Urinary bladder (tissue), 4 donors: ENCODE data around the gene NMRK1. TPM values are rescaled to one million over a fixed set of nuclear protein-coding genes. Genes with fewer than 3 reads are reported as not detected.

Experiments used
- DNase-seq: peaks from one replicate; pipeline ENCODE4 v3.0.0-alpha.2; 2015; ENCODE audit errors: extremely low spot score
- H3K27ac ChIP-seq: one replicate; pipeline ENCODE4 v1.5.1; 2013; ENCODE audit warnings: low read depth, mild to moderate bottlenecking, moderate library complexity
- H3K36me3 ChIP-seq: one replicate; pipeline ENCODE4 v1.6.1; 2013; ENCODE audit warnings: mild to moderate bottlenecking, moderate library complexity; ENCODE audit not compliant: insufficient read depth
- H3K4me1 ChIP-seq: one replicate; pipeline ENCODE4 v1.6.1; 2013; ENCODE audit warnings: mild to moderate bottlenecking, moderate library complexity; ENCODE audit not compliant: insufficient read depth
- H3K4me3 ChIP-seq: one replicate; pipeline ENCODE4 v1.5.1; 2013; ENCODE audit warnings: low read depth, low read length
- WGBS: extraction: QIAGEN DNeasy Blood & Tissue Kit; methylation state at CpG from one replicate; pipeline ENCODE4 v1.1.7; 2013; 5-methylcytosine and 5-hydroxymethylcytosine counted together
- polyA plus RNA-seq: library from polyadenylated mRNA; stranded (reverse); fragments of 200-250 nt; gene quantifications from one replicate; pipeline ENCODE4 v1.2.3, GENCODE V29; 2013
- small RNA-seq: library from RNA; depleted of rRNA; stranded (forward); fragments of <200 nt; gene quantifications from one replicate; pipeline ENCODE3, GENCODE V24; 2014
- total RNA-seq: library from RNA; depleted of rRNA; stranded (reverse); fragments of >200 nt; gene quantifications from one replicate; pipeline ENCODE4 v1.2.3, GENCODE V29; 2014
- donor health status: healthy with polysubstance abuse.
- donor health status: healthy.

NMRK1 gene
- total and polyA plus RNA-seq, 2 donors: 18.9 to 20.4 TPM

- H3K4me3 ChIP-seq: peak overlapping the region; percentile 64
- no peak for DNase-seq
- H3K27ac ChIP-seq: peak overlapping the region; percentile 91
- under 1% methylated on average over 59 of the region's 59 CpGs for WGBS
- no peaks in the 10 kb centered on the region for H3K36me3 ChIP-seq
- no peaks in the 10 kb centered on the region for H3K4me1 ChIP-seq
Measured at GRCh38 chr9:75027187-75028107, 60.5 kb downstream of the NMRK1 start.

DNA sequence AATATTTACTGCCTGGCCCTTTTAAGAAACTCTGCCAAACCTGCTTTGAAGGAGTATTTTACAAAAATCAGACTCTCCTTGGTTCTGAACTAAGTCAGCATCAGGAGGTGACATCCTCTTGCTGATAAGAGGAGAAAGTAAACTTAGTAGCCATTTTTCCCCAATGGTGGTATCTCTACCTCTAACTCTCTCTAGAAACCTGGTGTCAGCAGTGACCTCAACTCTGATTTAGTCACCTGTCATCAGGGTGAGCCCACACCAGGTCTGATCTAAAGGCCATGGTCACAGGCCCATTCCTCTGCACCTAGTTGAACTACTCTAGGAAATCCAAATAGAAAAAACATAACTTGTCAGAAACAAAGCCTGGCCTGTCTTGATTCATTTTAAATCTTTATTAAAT, 64.1 kb downstream of the NMRK1 start:
- no peak overlapping the region for H3K4me3 ChIP-seq
- DNase-seq: no peak
- no peak overlapping the region for H3K27ac ChIP-seq
- H3K36me3 ChIP-seq: no peaks in the 10 kb centered on the region
- H3K4me1 ChIP-seq: no peaks in the 10 kb centered on the region

GRCh38 chr9:75019654-75020053, 68.3 kb downstream of the NMRK1 start:
- Histone ChIP-seq H3K4me1 (no peaks in the 10 kb centered on the region), H3K27ac (peak overlapping the region; percentile 23), H3K36me3 (no peaks in the 10 kb centered on the region), H3K4me3 (no peak overlapping the region)
- WGBS: 96% methylated on average over 1 of the region's 1 CpG
- DNase-seq: no peak

GRCh38 chr9:75019022-75019421, 68.9 kb downstream of the NMRK1 start:
- no peak for DNase-seq
- no peak overlapping the region for H3K27ac ChIP-seq
- 92% methylated on average over 5 of the region's 5 CpGs for WGBS
- H3K4me1 ChIP-seq: no peaks in the 10 kb centered on the region
- H3K4me3 ChIP-seq: no peak overlapping the region
- H3K36me3 ChIP-seq: no peaks in the 10 kb centered on the region

- H3K27ac ChIP-seq: no peak overlapping the region
- no peak for DNase-seq
- 83% methylated on average over 3 of the region's 3 CpGs for WGBS
- H3K4me1 ChIP-seq: no peaks in the 10 kb centered on the region
- no peaks in the 10 kb centered on the region for H3K36me3 ChIP-seq
- H3K4me3 ChIP-seq: no peak overlapping the region
Measured at GRCh38 chr9:75017378-75017777, 70.6 kb downstream of the NMRK1 start.

- Histone ChIP-seq H3K4me3 (no peak overlapping the region), H3K36me3 (no peaks in the 10 kb centered on the region), H3K4me1 (no peaks in the 10 kb centered on the region), H3K27ac (no peak overlapping the region)
- 94% methylated on average over 2 of the region's 2 CpGs for WGBS
- no peak for DNase-seq
Measured at GRCh38 chr9:75013735-75014134, 74.2 kb downstream of the NMRK1 start.

Small RNA genes within 50 kb of the gene (small RNA-seq; reads per million reads assigned to genes)
- gene RF02271: not detected

Other genes starting within 250 kb of the NMRK1 start
- 0.63 TPM for gene TRPM6, start 200.2 kb downstream of the NMRK1 start, total RNA-seq
- 0.24 TPM for gene TRPM6, start 200.2 kb downstream of the NMRK1 start, polyA plus RNA-seq
- gene C9orf40, start 135.2 kb downstream of the NMRK1 start, total RNA-seq: 5.4 TPM
- gene C9orf40, start 135.2 kb downstream of the NMRK1 start, polyA plus RNA-seq: 6.7 TPM
- gene CARNMT1, start 59.9 kb downstream of the NMRK1 start, total RNA-seq: 42.3 TPM
- gene CARNMT1, start 59.9 kb downstream of the NMRK1 start, polyA plus RNA-seq: 5.2 TPM
- 32.7 TPM for gene OSTF1, start 359 bp upstream of the NMRK1 start, total RNA-seq
- gene OSTF1, start 359 bp upstream of the NMRK1 start, polyA plus RNA-seq: 32.9 TPM